Eye (tissue), 1 donor: ENCODE data around the gene SRC.
A peak's percentile ranks its signal among the peaks of the same experiment; 100 is the strongest.
"Not testable (repeated sequence)": the region's sequence is repeated elsewhere in the genome, so short reads cannot be mapped to it uniquely, and the experiment has no call there.

Experiments
- DNase-seq: peaks from one replicate; pipeline ENCODE4 v3.0.0-alpha.2; 2015

The SRC gene

GRCh38 chr20:37337208-37337991 is 8.5 kb upstream of the SRC start:
- no peak for DNase-seq

GRCh38 chr20:37338380-37338779 is 7.6 kb upstream of the SRC start:
- DNase-seq = not testable (repeated sequence)

- no peak for DNase-seq
Measured at GRCh38 chr20:37339208-37339607, 6.7 kb upstream of the SRC start.

GRCh38 chr20:37339764-37340109 is 6.2 kb upstream of the SRC start:
- DNase-seq = not testable (repeated sequence)

GRCh38 chr20:37340998-37341397 is 4.9 kb upstream of the SRC start:
- DNase-seq = no peak

GRCh38 chr20:37341632-37342031 is 4.3 kb upstream of the SRC start:
- no peak for DNase-seq

GRCh38 chr20:37342231-37343177 is 3.4 kb upstream of the SRC start:
- no peak for DNase-seq

GRCh38 chr20:37343212-37343993 is 2.5 kb upstream of the SRC start:
- no peak for DNase-seq

- DNase-seq = no peak
Measured at GRCh38 chr20:37343994-37344355, 2.0 kb upstream of the SRC start.

GRCh38 chr20:37344506-37345338 is 1.2 kb upstream of the SRC start:
- DNase-seq = no peak

- DNase-seq = no peak
Measured at GRCh38 chr20:37346236-37346534, 245 bp downstream of the SRC start.

GRCh38 chr20:37346535-37347346 is 801 bp downstream of the SRC start:
- DNase-seq = peak; percentile 48

GRCh38 chr20:37347347-37347823 is 1.4 kb downstream of the SRC start:
- DNase-seq = no peak

GRCh38 chr20:37347891-37348791 is 2.2 kb downstream of the SRC start:
- no peak for DNase-seq

- DNase-seq = no peak
Measured at GRCh38 chr20:37348792-37349516, 3.0 kb downstream of the SRC start.

GRCh38 chr20:37349517-37350491 is 3.9 kb downstream of the SRC start:
- DNase-seq = no peak

- no peak for DNase-seq
Measured at GRCh38 chr20:37350649-37351574, 5.0 kb downstream of the SRC start.
